Nephron progenitor cell (in vitro differentiated cells): Measurements from ENCODE around the gene NPFFR2.
"Not testable (repeated sequence)": the region's sequence is repeated elsewhere in the genome, so short reads cannot be mapped to it uniquely, and the experiment has no call there.

Experiments
- DNase-seq: peaks from one replicate; pipeline ENCODE4 v3.0.0; 2021
- H3K27ac Mint-ChIP-seq: 2 replicates; pipeline ENCODE4 v1.8.0; 2021; ENCODE audit warnings: mild to moderate bottlenecking, moderate library complexity, mixed read lengths
- H3K27me3 Mint-ChIP-seq: 2 replicates; pipeline ENCODE4 v1.8.0; 2021; ENCODE audit warnings: mild to moderate bottlenecking, low read depth, mixed read lengths; ENCODE audit not compliant: poor library complexity
- H3K36me3 Mint-ChIP-seq: 2 replicates; pipeline ENCODE4 v1.8.0; 2021; ENCODE audit warnings: low read depth, mixed read lengths
- H3K4me1 Mint-ChIP-seq: 2 replicates; pipeline ENCODE4 v1.8.0; 2021; ENCODE audit warnings: mixed read lengths
- H3K4me3 Mint-ChIP-seq: 2 replicates; pipeline ENCODE4 v1.8.0; 2021; ENCODE audit warnings: mild to moderate bottlenecking, moderate library complexity, mixed read lengths
- H3K9me3 Mint-ChIP-seq: 2 replicates; pipeline ENCODE4 v1.8.0; 2021; ENCODE audit warnings: mild to moderate bottlenecking, moderate library complexity, mixed read lengths
- CTCF ChIP-seq: fragments of 200-600 bp; sonication (generic); IDR thresholded peaks from 2 replicates; pipeline ENCODE4 v1.5.0; 2021; ENCODE audit warnings: antibody characterized with exemption

NPFFR2 gene

GRCh38 chr4:72067051-72067450, 35.3 kb downstream of the NPFFR2 start:
- DNase-seq: no peak
- no peak overlapping the region for H3K27ac Mint-ChIP-seq
- H3K9me3 Mint-ChIP-seq: no peaks in the 10 kb centered on the region
- H3K4me3 Mint-ChIP-seq: no peak overlapping the region
- no peaks in the 10 kb centered on the region for H3K36me3 Mint-ChIP-seq
- H3K4me1 Mint-ChIP-seq: no peaks in the 10 kb centered on the region
- no peak for TF ChIP-seq CTCF
- no peaks in the 10 kb centered on the region for H3K27me3 Mint-ChIP-seq

- Mint-ChIP-seq H3K27me3 (no peaks in the 10 kb centered on the region), H3K4me1 (no peaks in the 10 kb centered on the region), H3K9me3 (no peaks in the 10 kb centered on the region), H3K4me3 (no peak overlapping the region), H3K36me3 (no peaks in the 10 kb centered on the region), H3K27ac (no peak overlapping the region)
- no peak for DNase-seq
- no peak for TF ChIP-seq CTCF
Observed at GRCh38 chr4:72073816-72074215, 42.0 kb downstream of the NPFFR2 start.

GRCh38 chr4:72076562-72076961, 44.8 kb downstream of the NPFFR2 start:
- no peaks in the 10 kb centered on the region for H3K9me3 Mint-ChIP-seq
- TF ChIP-seq CTCF: no peak
- H3K36me3 Mint-ChIP-seq: no peaks in the 10 kb centered on the region
- no peak overlapping the region for H3K4me3 Mint-ChIP-seq
- no peaks in the 10 kb centered on the region for H3K27me3 Mint-ChIP-seq
- no peak for DNase-seq
- no peak overlapping the region for H3K27ac Mint-ChIP-seq
- no peaks in the 10 kb centered on the region for H3K4me1 Mint-ChIP-seq

- no peak overlapping the region for H3K27ac Mint-ChIP-seq
- DNase-seq: no peak
- TF ChIP-seq CTCF: no peak
- no peak overlapping the region for H3K4me3 Mint-ChIP-seq
- H3K36me3 Mint-ChIP-seq: no peaks in the 10 kb centered on the region
- H3K9me3 Mint-ChIP-seq: no peaks in the 10 kb centered on the region
- no peaks in the 10 kb centered on the region for H3K27me3 Mint-ChIP-seq
- H3K4me1 Mint-ChIP-seq: no peaks in the 10 kb centered on the region
Observed at GRCh38 chr4:72077346-72077745, 45.5 kb downstream of the NPFFR2 start.

GRCh38 chr4:72084587-72085011, 52.8 kb downstream of the NPFFR2 start:
- Mint-ChIP-seq H3K9me3 (no peaks in the 10 kb centered on the region), H3K27me3 (no peaks in the 10 kb centered on the region), H3K27ac (no peak overlapping the region), H3K4me1 (no peaks in the 10 kb centered on the region), H3K4me3 (no peak overlapping the region), H3K36me3 (no peaks in the 10 kb centered on the region)
- DNase-seq: no peak
- TF ChIP-seq CTCF: no peak

GRCh38 chr4:72090606-72091005, 58.8 kb downstream of the NPFFR2 start:
- H3K36me3 Mint-ChIP-seq, H3K4me3 Mint-ChIP-seq, H3K9me3 Mint-ChIP-seq, DNase-seq, H3K27me3 Mint-ChIP-seq, H3K27ac Mint-ChIP-seq, H3K4me1 Mint-ChIP-seq: not testable (repeated sequence)
